KOPT-K1 (cell line): Measurements from ENCODE around the gene ALPK3.
"Not testable (repeated sequence)": the region's sequence is repeated elsewhere in the genome, so short reads cannot be mapped to it uniquely, and the experiment has no call there.

Source experiments
- H3K27ac ChIP-seq: fragments of 200-600 bp; sonication (generic); 2 replicates; pipeline ENCODE4 v1.5.1; 2016; ENCODE audit warnings: antibody characterized with exemption, mild to moderate bottlenecking, low read depth, low read length; ENCODE audit not compliant: poor library complexity, severe bottlenecking
- H3K36me3 ChIP-seq: fragments of 200-600 bp; sonication (generic); 2 replicates; pipeline ENCODE4 v1.5.1; 2017; ENCODE audit warnings: antibody characterized with exemption, mild to moderate bottlenecking, low read length, moderate library complexity; ENCODE audit not compliant: insufficient read depth
- H3K9me3 ChIP-seq: fragments of 200-600 bp; sonication (generic); 2 replicates; pipeline ENCODE4 v1.5.1; 2017; ENCODE audit warnings: antibody characterized with exemption, low read length, mild to moderate bottlenecking; ENCODE audit not compliant: insufficient read depth, poor library complexity, severe bottlenecking

Gene ALPK3

GRCh38 chr15:84861781-84862180, 44.6 kb downstream of the ALPK3 start:
- Histone ChIP-seq H3K9me3 (no peaks in the 10 kb centered on the region), H3K36me3 (no peaks in the 10 kb centered on the region)

GRCh38 chr15:84862214-84862975, 45.2 kb downstream of the ALPK3 start:
- Histone ChIP-seq H3K36me3 (no peaks in the 10 kb centered on the region), H3K27ac (no peak overlapping the region), H3K9me3 (no peaks in the 10 kb centered on the region)

More at GRCh38 chr15:84861781-84862180, 44.6 kb downstream of the ALPK3 start:
- no peak overlapping the region for H3K27ac ChIP-seq

GRCh38 chr15:84863565-84864443, 46.6 kb downstream of the ALPK3 start:
- H3K9me3 ChIP-seq: no peaks in the 10 kb centered on the region
- H3K36me3 ChIP-seq: no peaks in the 10 kb centered on the region
- H3K27ac ChIP-seq: no peak overlapping the region

GRCh38 chr15:84864444-84864795, 47.3 kb downstream of the ALPK3 start:
- H3K9me3 ChIP-seq: no peaks in the 10 kb centered on the region
- no peaks in the 10 kb centered on the region for H3K36me3 ChIP-seq
- no peak overlapping the region for H3K27ac ChIP-seq

GRCh38 chr15:84865074-84865569, 48.0 kb downstream of the ALPK3 start:
- Histone ChIP-seq H3K27ac (no peak overlapping the region), H3K9me3 (no peaks in the 10 kb centered on the region), H3K36me3 (no peaks in the 10 kb centered on the region)

GRCh38 chr15:84868037-84868880, 51.1 kb downstream of the ALPK3 start:
- no peaks in the 10 kb centered on the region for H3K36me3 ChIP-seq
- H3K27ac ChIP-seq: no peak overlapping the region
- no peaks in the 10 kb centered on the region for H3K9me3 ChIP-seq

- no peak overlapping the region for H3K27ac ChIP-seq
- no peaks in the 10 kb centered on the region for H3K9me3 ChIP-seq
- no peaks in the 10 kb centered on the region for H3K36me3 ChIP-seq
Measured at GRCh38 chr15:84869510-84869909, 52.4 kb downstream of the ALPK3 start.

- no peaks in the 10 kb centered on the region for H3K9me3 ChIP-seq
- no peaks in the 10 kb centered on the region for H3K36me3 ChIP-seq
- H3K27ac ChIP-seq: no peak overlapping the region
Measured at GRCh38 chr15:84871428-84871985, 54.4 kb downstream of the ALPK3 start.

- no peaks in the 10 kb centered on the region for H3K36me3 ChIP-seq
- no peak overlapping the region for H3K27ac ChIP-seq
- H3K9me3 ChIP-seq: no peaks in the 10 kb centered on the region
Measured at GRCh38 chr15:84872009-84872910, 55.1 kb downstream of the ALPK3 start.

GRCh38 chr15:84873997-84874396, 56.8 kb downstream of the ALPK3 start:
- H3K36me3 ChIP-seq: no peaks in the 10 kb centered on the region
- H3K9me3 ChIP-seq: no peaks in the 10 kb centered on the region
- H3K27ac ChIP-seq: no peak overlapping the region

- H3K9me3 ChIP-seq: no peaks in the 10 kb centered on the region
- no peaks in the 10 kb centered on the region for H3K36me3 ChIP-seq
- no peak overlapping the region for H3K27ac ChIP-seq
Measured at GRCh38 chr15:84874981-84875699, 58.0 kb downstream of the ALPK3 start.

- Histone ChIP-seq H3K36me3 (no peaks in the 10 kb centered on the region), H3K9me3 (no peaks in the 10 kb centered on the region), H3K27ac (no peak overlapping the region)
Measured at GRCh38 chr15:84876269-84876668, 59.1 kb downstream of the ALPK3 start.

GRCh38 chr15:84877701-84878100, 60.5 kb downstream of the ALPK3 start:
- not testable (repeated sequence) for H3K9me3 ChIP-seq, H3K36me3 ChIP-seq, H3K27ac ChIP-seq
